Left ventricle myocardium inferior (tissue), 1 donor: ENCODE results near the gene PPP2R2B. TPM values are rescaled to one million over a fixed set of nuclear protein-coding genes. Genes with fewer than 3 reads are reported as not detected.

Source experiments
- DNase-seq: peaks from one replicate; pipeline ENCODE4 v3.0.0-alpha.2; 2020
- H3K27ac ChIP-seq: fragments of 200-600 bp; replicated peaks from 2 replicates; pipeline ENCODE4 v1.8.0; 2021
- H3K27me3 ChIP-seq: fragments of 200-600 bp; 2 replicates; pipeline ENCODE4 v1.8.0; 2021; ENCODE audit warnings: low read depth
- H3K36me3 ChIP-seq: fragments of 200-600 bp; 2 replicates; pipeline ENCODE4 v1.8.0; 2021
- H3K4me1 ChIP-seq: fragments of 200-600 bp; 2 replicates; pipeline ENCODE4 v1.8.0; 2021
- H3K4me3 ChIP-seq: fragments of 200-600 bp; 2 replicates; pipeline ENCODE4 v1.8.0; 2021; ENCODE audit warnings: mild to moderate bottlenecking, moderate library complexity
- H3K9me3 ChIP-seq: fragments of 200-600 bp; replicated peaks from 2 replicates; pipeline ENCODE4 v1.8.0; 2021
- CTCF ChIP-seq: fragments of 200-600 bp; IDR thresholded peaks from 2 replicates; pipeline ENCODE4 v1.8.0; 2021; ENCODE audit warnings: antibody characterized with exemption, mild to moderate bottlenecking, borderline replicate concordance
- intact Hi-C: fragments of 100-400 bp; cut with micrococcal nuclease; formaldehyde crosslinking; loops from one replicate; pipeline ENCODE4 v1.11.0; 2022
- total RNA-seq: library from RNA; stranded (reverse); fragmentation: NEBNext Ultra II Directional; extraction: Animal tissue kit (Norgen Biotek cat#: 25700); gene quantifications from one replicate; pipeline ENCODE4 v1.2.1, GENCODE V29; 2021
- donor health status: DM: no; HTN: yes; CAD: no; lungs with severe emphysema.

The PPP2R2B gene
- total RNA-seq, 1 donor from 2014 or later, result 0.11 TPM

GRCh38 chr5:146849694-146850303 is 28.8 kb downstream of the PPP2R2B start:
- intact Hi-C loops, result no loop called here
- peaks cover 5% of the 10 kb centered on the region for H3K27me3 ChIP-seq
- H3K36me3 ChIP-seq, result no peaks in the 10 kb centered on the region
- no peak overlapping the region for H3K4me3 ChIP-seq
- no peaks in the 10 kb centered on the region for H3K4me1 ChIP-seq
- no peak overlapping the region for H3K27ac ChIP-seq
- no peak for DNase-seq
- H3K9me3 ChIP-seq, result no peaks in the 10 kb centered on the region
- no peak for TF ChIP-seq CTCF

- DNase-seq, result no peak
- H3K36me3 ChIP-seq, result no peaks in the 10 kb centered on the region
- H3K4me1 ChIP-seq, result no peaks in the 10 kb centered on the region
- H3K27ac ChIP-seq, result no peak overlapping the region
- no peak for TF ChIP-seq CTCF
- no peaks in the 10 kb centered on the region for H3K9me3 ChIP-seq
- no peak overlapping the region for H3K4me3 ChIP-seq
- intact Hi-C loops, result no loop called here
- H3K27me3 ChIP-seq, result no peaks in the 10 kb centered on the region
These were observed 30.4 kb downstream of the PPP2R2B start for GRCh38 chr5:146848133-146848532.

- DNase-seq, result no peak
- intact Hi-C loops, result no loop called here
- Histone ChIP-seq H3K4me1 (no peaks in the 10 kb centered on the region), H3K36me3 (no peaks in the 10 kb centered on the region), H3K9me3 (peaks cover 11% of the 10 kb centered on the region), H3K4me3 (no peak overlapping the region), H3K27ac (no peak overlapping the region), H3K27me3 (no peaks in the 10 kb centered on the region)
- no peak for TF ChIP-seq CTCF
These were observed 38.5 kb downstream of the PPP2R2B start for GRCh38 chr5:146840016-146840415.

- H3K4me1 ChIP-seq, result no peaks in the 10 kb centered on the region
- no peak for TF ChIP-seq CTCF
- H3K36me3 ChIP-seq, result no peaks in the 10 kb centered on the region
- intact Hi-C loops, result no loop called here
- no peak overlapping the region for H3K4me3 ChIP-seq
- peaks cover 9% of the 10 kb centered on the region for H3K9me3 ChIP-seq
- no peak for DNase-seq
- no peaks in the 10 kb centered on the region for H3K27me3 ChIP-seq
- H3K27ac ChIP-seq, result no peak overlapping the region
These were observed 42.2 kb downstream of the PPP2R2B start for GRCh38 chr5:146836226-146836842.

- Histone ChIP-seq H3K9me3 (no peaks in the 10 kb centered on the region), H3K4me1 (no peaks in the 10 kb centered on the region), H3K36me3 (no peaks in the 10 kb centered on the region), H3K27ac (no peak overlapping the region), H3K27me3 (no peaks in the 10 kb centered on the region), H3K4me3 (no peak overlapping the region)
- no peak for TF ChIP-seq CTCF
- intact Hi-C loops, result no loop called here
- DNase-seq, result no peak
These were observed 45.4 kb downstream of the PPP2R2B start for GRCh38 chr5:146832985-146833732.
